Ramos (cell line): Measurements from ENCODE around the gene NIM1K.
"Not testable (repeated sequence)": the region's sequence is repeated elsewhere in the genome, so short reads cannot be mapped to it uniquely, and the experiment has no call there.

ENCODE experiments used
- in situ Hi-C: fragments of 300-500 bp; cut with MboI; formaldehyde crosslinking; loops from one replicate; pipeline ENCODE4 v1.14.3; 2022; ENCODE audit warnings: low sequenced_read_pairs; ENCODE audit not compliant: unreplicated experiment

NIM1K gene

GRCh38 chr5:43273552-43273951, 81.5 kb downstream of the NIM1K start:
- in situ Hi-C loops, result no loop called here

- in situ Hi-C loops, result no loop called here
Observed at GRCh38 chr5:43274435-43275114, 82.5 kb downstream of the NIM1K start.

GRCh38 chr5:43275391-43275790, 83.4 kb downstream of the NIM1K start:
- in situ Hi-C loops, result no loop called here

- in situ Hi-C loops, result no loop called here
Observed at GRCh38 chr5:43279548-43280274, 87.7 kb downstream of the NIM1K start.

GRCh38 chr5:43281840-43282658, 90.0 kb downstream of the NIM1K start:
- in situ Hi-C loops, result no loop called here

GRCh38 chr5:43286623-43287022, 94.6 kb downstream of the NIM1K start:
- in situ Hi-C loops, result no loop called here

GRCh38 chr5:43287493-43287892, 95.5 kb downstream of the NIM1K start:
- in situ Hi-C loops, result no loop called here

GRCh38 chr5:43288269-43288831, 96.3 kb downstream of the NIM1K start:
- in situ Hi-C loops, result no loop called here

- in situ Hi-C loops, result no loop called here
Observed at GRCh38 chr5:43290726-43291125, 98.7 kb downstream of the NIM1K start.

- in situ Hi-C loops, result no loop called here
Observed at GRCh38 chr5:43294226-43294625, 102.2 kb downstream of the NIM1K start.

- in situ Hi-C loops, result no loop called here
Observed at GRCh38 chr5:43295202-43295601, 103.2 kb downstream of the NIM1K start.

GRCh38 chr5:43296835-43297234, 104.8 kb downstream of the NIM1K start:
- in situ Hi-C loops, result no loop called here

GRCh38 chr5:43298443-43298842, 106.4 kb downstream of the NIM1K start:
- in situ Hi-C loops, result no loop called here

GRCh38 chr5:43300112-43300511, 108.1 kb downstream of the NIM1K start:
- in situ Hi-C loops, result no loop called here

GRCh38 chr5:43301653-43302091, 109.6 kb downstream of the NIM1K start:
- in situ Hi-C loops, result no loop called here

GRCh38 chr5:43302481-43302880, 110.5 kb downstream of the NIM1K start:
- in situ Hi-C loops, result no loop called here

- in situ Hi-C loops, result no loop called here
Observed at GRCh38 chr5:43303242-43303641, 111.2 kb downstream of the NIM1K start.

GRCh38 chr5:43304525-43304924, 112.5 kb downstream of the NIM1K start:
- in situ Hi-C loops, result no loop called here

- in situ Hi-C loops, result no loop called here
Observed at GRCh38 chr5:43305948-43306565, 114.0 kb downstream of the NIM1K start.

- in situ Hi-C loops, result not testable (repeated sequence)
Observed at GRCh38 chr5:43306954-43307353, 114.9 kb downstream of the NIM1K start.
